Activated CD4-positive, alpha-beta memory T cell treated with anti-CD3 and anti-CD28 coated beads, Interleukin-2, amount 10 ng/mL, durations not matched to agents 7 days and 5 days (primary cell): Measurements from ENCODE around the gene S100A14. TPM values are rescaled to one million over a fixed set of nuclear protein-coding genes. Genes with fewer than 3 reads are reported as not detected.
A peak's percentile ranks its signal among the peaks of the same experiment; 100 is the strongest.

Experiments
- CTCF ChIA-PET: fragments of 350-600 bp; sonication (Branson Sonifier 250); formaldehyde crosslinking; loops from one replicate; lab custom pipeline; 2021; ENCODE audit warnings: antibody characterized with exemption, inconsistent platforms; lab: Charles Lee
- POLR2A ChIA-PET: fragments of 350-600 bp; sonication (Branson Sonifier 250); formaldehyde crosslinking; loops from one replicate; lab custom pipeline; 2021; ENCODE audit warnings: antibody characterized with exemption; lab: Charles Lee
- DNase-seq: peaks from one replicate; pipeline ENCODE4 v3.0.0-alpha.2; 2020
- H3K27ac Mint-ChIP-seq: one replicate; pipeline ENCODE4 v1.8.0; 2021; ENCODE audit warnings: mild to moderate bottlenecking, mixed read lengths
- H3K27me3 Mint-ChIP-seq: one replicate; pipeline ENCODE4 v1.8.0; 2021; ENCODE audit warnings: mixed read lengths
- H3K36me3 Mint-ChIP-seq: one replicate; pipeline ENCODE4 v1.8.0; 2021; ENCODE audit warnings: low read depth, mixed read lengths
- H3K4me1 Mint-ChIP-seq: one replicate; pipeline ENCODE4 v1.8.0; 2021; ENCODE audit warnings: mixed read lengths
- H3K4me3 Mint-ChIP-seq: one replicate; pipeline ENCODE4 v1.8.0; 2021; ENCODE audit warnings: mild to moderate bottlenecking, mixed read lengths
- H3K9me3 Mint-ChIP-seq: one replicate; pipeline ENCODE4 v1.8.0; 2021; ENCODE audit warnings: mixed read lengths
- total RNA-seq, 2 experiments: library from RNA; stranded (reverse); gene quantifications; one replicate each; pipeline ENCODE4 v1.2.3, GENCODE V29; 2021

S100A14 gene
- total RNA-seq = not detected

GRCh38 chr1:153616144-153616916, at the start of gene S100A14:
Gene S100A14 (minus strand): TSS chr1:153616325. CDS start chr1:153615858, 467 bp downstream.
- Mint-ChIP-seq H3K4me3 (no peak within 1 kb of the TSS), H3K27me3 (no peaks in the 10 kb centered on the region), H3K36me3 (no peaks in the 10 kb centered on the region), H3K4me1 (peaks cover 4% of the 10 kb centered on the region), H3K27ac (no peak within 1 kb of the TSS), H3K9me3 (no peaks in the 10 kb centered on the region)
- ChIA-PET CTCF (interaction anchor here (1.1 to 7.1 kb wide), 12 partner anchors 9 to 263 kb away, joined by 3 to 104 read pairs (median 6); partner anchors contain the start of genes S100A13, S100A4 and S100A5), POLR2A (interaction anchor here (0.9 to 4.0 kb wide), 3 partner anchors 17 to 106 kb away, joined by 3 to 14 read pairs (median 4); partner anchors contain the start of genes CHTOP and S100A6)
- no peak for DNase-seq

DNA sequence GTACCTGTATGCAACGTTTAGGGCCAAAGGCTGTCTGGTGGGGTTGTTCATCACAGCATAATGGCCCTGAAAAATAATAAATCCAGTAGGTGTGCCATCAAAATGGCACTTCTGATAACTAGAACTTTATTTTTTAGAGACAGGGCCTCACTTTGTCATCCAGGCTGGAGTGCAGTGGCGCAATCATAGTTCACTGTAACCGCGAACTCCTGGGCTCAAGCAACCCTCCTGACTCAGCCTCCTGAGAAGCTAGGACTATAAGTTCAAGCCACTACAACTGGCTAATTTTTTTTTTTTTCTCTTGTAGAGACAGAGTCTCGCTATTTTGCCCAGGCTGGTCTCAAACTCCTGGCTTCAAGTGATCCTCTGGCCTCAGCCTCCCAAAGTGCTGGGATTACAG, 47.1 kb upstream of the S100A14 start:
- H3K9me3 Mint-ChIP-seq = no peaks in the 10 kb centered on the region
- H3K4me1 Mint-ChIP-seq = peaks cover 31% of the 10 kb centered on the region
- ChIA-PET CTCF (no interaction called here), POLR2A (interaction anchor here (1.1 to 2.5 kb wide), 2 partner anchors 29 to 30 kb away, joined by 3 to 9 read pairs; partner anchors contain the start of gene CHTOP)
- DNase-seq = no peak
- H3K36me3 Mint-ChIP-seq = peaks cover 79% of the 10 kb centered on the region
- no peaks in the 10 kb centered on the region for H3K27me3 Mint-ChIP-seq
- no peak overlapping the region for H3K27ac Mint-ChIP-seq
- H3K4me3 Mint-ChIP-seq = no peak overlapping the region

DNA sequence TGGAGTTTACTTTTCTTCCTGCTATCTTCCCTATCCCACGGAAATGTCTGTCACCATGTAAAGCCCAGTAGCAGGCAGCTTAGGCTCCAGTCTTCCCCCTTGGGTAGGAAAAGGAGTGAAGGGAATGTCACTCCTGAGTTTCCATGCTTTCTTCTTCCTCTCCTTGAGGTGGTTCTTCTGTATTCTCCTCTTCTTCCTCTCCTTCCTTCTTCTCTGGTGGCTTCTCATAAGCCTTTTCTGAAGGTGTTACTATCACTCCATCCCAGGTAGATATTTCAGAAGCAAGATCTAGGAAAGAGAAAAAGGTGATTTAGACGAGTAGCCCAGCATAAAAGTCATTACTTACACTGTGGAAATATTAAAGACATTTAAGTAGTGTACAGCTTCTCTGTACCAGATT, 46.1 kb upstream of the S100A14 start:
- peaks cover 24% of the 10 kb centered on the region for H3K4me1 Mint-ChIP-seq
- no peaks in the 10 kb centered on the region for H3K9me3 Mint-ChIP-seq
- DNase-seq = no peak
- H3K36me3 Mint-ChIP-seq = peaks cover 70% of the 10 kb centered on the region
- H3K27me3 Mint-ChIP-seq = no peaks in the 10 kb centered on the region
- ChIA-PET CTCF (no interaction called here), POLR2A (interaction anchor here (1.1 to 2.3 kb wide), 2 partner anchors 13 to 29 kb away, joined by 3 to 7 read pairs; partner anchors contain the start of gene CHTOP)
- no peak overlapping the region for H3K4me3 Mint-ChIP-seq
- no peak overlapping the region for H3K27ac Mint-ChIP-seq

DNA sequence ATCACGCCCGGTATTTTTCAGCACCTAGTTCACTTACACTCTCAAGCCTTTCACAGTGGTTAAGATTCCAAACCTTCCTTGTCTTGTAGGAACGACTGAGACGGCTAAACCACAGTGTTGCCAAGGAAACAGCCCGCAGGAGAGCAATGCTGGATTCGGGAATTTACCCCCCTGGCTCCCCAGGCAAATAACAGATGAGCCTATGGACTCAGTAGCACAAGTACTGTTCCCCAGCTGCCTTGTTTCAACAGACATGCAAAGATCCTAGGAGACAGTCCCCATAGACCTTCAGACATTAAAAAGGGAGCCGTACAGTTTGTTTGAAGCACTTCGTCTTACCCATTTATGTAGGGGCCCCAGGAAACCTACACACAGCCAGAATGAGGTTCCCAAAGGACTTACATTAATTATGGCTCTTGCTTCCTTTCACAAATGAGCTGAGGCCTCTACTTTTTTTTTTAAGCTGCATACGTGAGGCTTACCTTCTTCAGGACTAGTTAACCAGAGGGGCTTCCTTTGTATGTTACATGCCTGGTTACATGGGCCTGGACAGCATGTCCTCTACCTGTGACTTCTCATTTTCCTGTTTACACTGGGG, 45.1 kb upstream of the S100A14 start:
- Mint-ChIP-seq H3K4me1 (peaks cover 23% of the 10 kb centered on the region), H3K9me3 (no peaks in the 10 kb centered on the region), H3K27ac (no peak overlapping the region), H3K27me3 (no peaks in the 10 kb centered on the region), H3K4me3 (no peak overlapping the region), H3K36me3 (peaks cover 59% of the 10 kb centered on the region)
- POLR2A ChIA-PET = interaction anchor here (1.2 to 4.1 kb wide), 4 partner anchors 10 to 27 kb away, joined by 3 to 32 read pairs (median 6); partner anchors contain the start of genes CHTOP and ILF2
- no peak for DNase-seq
- CTCF ChIA-PET = no interaction called here

DNA sequence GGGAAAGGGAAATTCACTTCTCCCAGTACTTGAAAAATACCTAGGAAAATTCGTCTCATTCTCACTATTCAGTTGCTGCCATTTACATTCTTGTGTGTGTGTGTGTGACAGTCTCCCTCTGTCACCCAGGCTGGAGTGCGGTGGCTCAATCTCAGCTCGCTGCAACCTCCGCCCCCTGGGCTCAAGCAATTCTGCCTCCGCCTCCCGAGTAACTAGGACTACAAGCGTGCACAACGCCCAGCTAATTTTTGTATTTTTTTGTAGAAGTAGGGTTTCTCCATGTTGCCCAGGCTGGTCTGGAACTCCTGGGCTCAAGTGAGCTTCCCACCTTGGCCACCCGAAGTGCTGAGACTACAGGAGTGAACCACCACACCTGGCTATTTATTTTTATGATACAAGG, 43.5 kb upstream of the S100A14 start:
- peak overlapping the region; percentile 95 for H3K4me3 Mint-ChIP-seq
- H3K36me3 Mint-ChIP-seq = peaks cover 44% of the 10 kb centered on the region
- H3K9me3 Mint-ChIP-seq = no peaks in the 10 kb centered on the region
- CTCF ChIA-PET = interaction anchor here (1.3 to 1.4 kb wide), 3 partner anchors 11 to 327 kb away, joined by 3 to 7 read pairs (median 4); partner anchors contain the start of genes CHTOP and RAB13
- H3K27ac Mint-ChIP-seq = peak overlapping the region; percentile 90
- POLR2A ChIA-PET = interaction anchor here (0.9 to 4.1 kb wide), 10 partner anchors 8 to 116 kb away, joined by 4 to 32 read pairs (median 6); partner anchors contain the start of genes CHTOP, ILF2 and SLC27A3
- H3K27me3 Mint-ChIP-seq = no peaks in the 10 kb centered on the region
- H3K4me1 Mint-ChIP-seq = peaks cover 24% of the 10 kb centered on the region
- no peak for DNase-seq

- peaks cover 24% of the 10 kb centered on the region for H3K4me1 Mint-ChIP-seq
- peaks cover 39% of the 10 kb centered on the region for H3K36me3 Mint-ChIP-seq
- ChIA-PET CTCF (interaction anchor here (1.3 to 1.4 kb wide), 4 partner anchors 11 to 327 kb away, joined by 3 to 7 read pairs (median 4); partner anchors contain the start of genes CHTOP, ILF2 and RAB13), POLR2A (interaction anchor here (0.9 to 4.1 kb wide), 12 partner anchors 8 to 264 kb away, joined by 4 to 32 read pairs (median 5); partner anchors contain the start of genes CHTOP, GATAD2B, ILF2 and SLC27A3)
- H3K27ac Mint-ChIP-seq = peak overlapping the region; percentile 90
- DNase-seq = no peak
- no peaks in the 10 kb centered on the region for H3K27me3 Mint-ChIP-seq
- peak overlapping the region; percentile 95 for H3K4me3 Mint-ChIP-seq
- H3K9me3 Mint-ChIP-seq = no peaks in the 10 kb centered on the region
Measured at GRCh38 chr1:153659175-153659534, 43.0 kb upstream of the S100A14 start.

DNA sequence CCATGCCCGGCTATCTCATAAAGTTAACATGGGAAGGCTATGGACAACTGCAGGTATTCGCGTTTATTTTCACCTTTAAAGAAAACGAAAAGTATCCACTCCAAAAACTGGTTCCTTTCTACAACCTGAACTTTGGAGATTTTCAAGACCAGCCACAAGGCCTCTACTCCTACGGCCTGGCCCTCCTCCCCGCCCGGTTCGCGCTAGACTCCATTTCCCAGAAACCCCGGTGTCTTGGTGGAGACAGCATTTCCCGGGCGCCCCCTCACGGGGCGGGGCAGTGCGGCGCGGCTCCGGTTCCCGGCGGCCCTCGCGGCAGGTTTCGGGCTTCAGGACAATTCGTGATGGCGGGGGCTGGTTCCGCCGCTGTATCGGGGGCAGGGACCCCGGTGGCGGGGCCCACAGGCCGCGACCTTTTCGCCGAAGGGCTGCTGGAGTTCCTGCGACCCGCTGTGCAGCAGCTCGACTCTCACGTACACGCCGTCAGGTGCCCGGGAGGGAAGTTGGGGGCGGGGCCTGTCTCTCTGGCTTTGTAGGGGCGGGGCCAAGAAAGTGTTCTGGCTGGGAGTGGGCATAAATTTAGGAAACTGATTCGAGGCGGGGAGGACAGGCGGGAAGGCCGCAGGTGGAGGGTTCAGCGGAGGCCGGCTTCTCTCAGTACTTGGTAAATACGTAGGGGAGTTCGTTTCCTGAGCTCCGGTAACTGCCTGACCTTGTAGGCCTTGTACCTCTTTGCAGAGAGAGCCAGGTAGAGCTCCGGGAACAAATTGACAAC, 42.5 kb upstream of the S100A14 start, which contains the start of gene SNAPIN:
Gene SNAPIN, plus strand, starts transcription at position 304 of the 775 bp plus-strand sequence. Its CDS starts 41 bp downstream, at position 345.
- no peaks in the 10 kb centered on the region for H3K9me3 Mint-ChIP-seq
- no peaks in the 10 kb centered on the region for H3K27me3 Mint-ChIP-seq
- DNase-seq = peak; percentile 93
- ChIA-PET CTCF (interaction anchor here (1.3 to 1.4 kb wide), 4 partner anchors 10 to 328 kb away, joined by 3 to 7 read pairs (median 4); partner anchors contain the start of genes CHTOP, ILF2 and RAB13), POLR2A (interaction anchor here (0.9 to 4.1 kb wide), 11 partner anchors 9 to 265 kb away, joined by 4 to 32 read pairs (median 5); partner anchors contain the start of genes CHTOP, GATAD2B, ILF2 and SLC27A3)
- H3K4me3 Mint-ChIP-seq = peak within 1 kb of the TSS; percentile 95
- H3K36me3 Mint-ChIP-seq = peaks cover 34% of the 10 kb centered on the region
- H3K27ac Mint-ChIP-seq = peak within 1 kb of the TSS; percentile 90
- peaks cover 24% of the 10 kb centered on the region for H3K4me1 Mint-ChIP-seq

DNA sequence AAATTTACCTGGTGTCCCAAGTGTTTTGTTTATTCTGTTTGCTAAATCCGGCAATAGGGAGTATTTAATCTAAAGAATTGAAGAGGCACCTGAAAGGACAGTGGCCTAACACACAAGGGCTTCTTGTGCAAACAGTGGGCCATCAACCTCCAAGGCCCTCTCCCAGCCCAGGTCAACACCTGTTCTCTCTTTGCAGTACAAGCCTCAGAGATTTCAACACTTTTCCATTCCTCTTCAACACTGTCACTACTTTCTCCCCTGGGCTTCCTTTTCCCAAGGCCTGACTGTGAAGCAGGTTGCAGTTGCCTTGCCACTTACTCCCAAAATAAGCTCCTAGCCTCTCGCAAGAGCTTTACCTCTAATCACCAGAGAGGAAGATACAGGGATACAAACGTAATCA, 39.2 kb upstream of the S100A14 start:
- no peaks in the 10 kb centered on the region for H3K9me3 Mint-ChIP-seq
- H3K4me3 Mint-ChIP-seq = no peak overlapping the region
- H3K27ac Mint-ChIP-seq = no peak overlapping the region
- no peaks in the 10 kb centered on the region for H3K27me3 Mint-ChIP-seq
- H3K4me1 Mint-ChIP-seq = peaks cover 15% of the 10 kb centered on the region
- POLR2A ChIA-PET = interaction anchor here (1.1 kb wide), 1 partner anchor 10 kb away, joined by 4 read pairs; no protein-coding TSS in a partner anchor
- peaks cover 5% of the 10 kb centered on the region for H3K36me3 Mint-ChIP-seq
- no peak for DNase-seq
- CTCF ChIA-PET = no interaction called here

GRCh38 chr1:153652805-153653500, 36.8 kb upstream of the S100A14 start:
- H3K4me3 Mint-ChIP-seq = no peak overlapping the region
- no peak for DNase-seq
- H3K9me3 Mint-ChIP-seq = no peaks in the 10 kb centered on the region
- ChIA-PET POLR2A (interaction anchor here (0.9 to 3.3 kb wide), 4 partner anchors 12 to 18 kb away, joined by 3 to 16 read pairs (median 5); no protein-coding TSS in a partner anchor), CTCF (no interaction called here)
- no peaks in the 10 kb centered on the region for H3K27me3 Mint-ChIP-seq
- no peaks in the 10 kb centered on the region for H3K36me3 Mint-ChIP-seq
- peaks cover 7% of the 10 kb centered on the region for H3K4me1 Mint-ChIP-seq
- no peak overlapping the region for H3K27ac Mint-ChIP-seq

DNA sequence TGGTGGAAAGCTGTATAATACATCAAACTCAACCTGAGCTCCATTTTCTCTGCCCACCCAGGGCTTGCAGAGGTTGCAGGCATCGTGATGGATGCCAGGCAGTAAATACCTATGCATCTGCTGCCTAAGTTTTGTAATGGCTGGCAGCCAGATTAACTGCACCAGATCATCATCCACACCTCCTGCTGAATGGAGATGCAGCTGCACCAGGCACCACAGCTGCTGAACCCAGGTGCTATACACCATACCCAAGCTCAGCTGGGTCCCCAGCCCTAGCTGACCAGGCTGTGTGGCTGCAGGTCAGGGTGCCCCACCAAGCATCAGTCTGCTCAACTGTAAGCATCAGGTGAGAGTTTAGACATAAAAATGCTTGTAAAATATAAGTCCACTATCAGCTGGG, 35.6 kb upstream of the S100A14 start:
- ChIA-PET POLR2A (interaction anchor here (1.2 to 3.3 kb wide), 4 partner anchors 11 to 18 kb away, joined by 3 to 16 read pairs (median 5); no protein-coding TSS in a partner anchor), CTCF (interaction anchor here (0.7 to 0.9 kb wide), 2 partner anchors 79 to 143 kb away, joined by 4 read pairs; no protein-coding TSS in a partner anchor)
- H3K36me3 Mint-ChIP-seq = peaks cover 6% of the 10 kb centered on the region
- peaks cover 7% of the 10 kb centered on the region for H3K4me1 Mint-ChIP-seq
- DNase-seq = no peak
- H3K4me3 Mint-ChIP-seq = no peak overlapping the region
- no peaks in the 10 kb centered on the region for H3K27me3 Mint-ChIP-seq
- H3K9me3 Mint-ChIP-seq = no peaks in the 10 kb centered on the region
- no peak overlapping the region for H3K27ac Mint-ChIP-seq

GRCh38 chr1:153649863-153650235, 33.7 kb upstream of the S100A14 start:
- Mint-ChIP-seq H3K27me3 (no peaks in the 10 kb centered on the region), H3K27ac (no peak overlapping the region), H3K36me3 (peaks cover 25% of the 10 kb centered on the region), H3K4me3 (no peak overlapping the region), H3K9me3 (no peaks in the 10 kb centered on the region), H3K4me1 (peaks cover 20% of the 10 kb centered on the region)
- ChIA-PET CTCF (interaction anchor here (1.4 kb wide), 1 partner anchor 139 kb away, joined by 6 read pairs; no protein-coding TSS in a partner anchor), POLR2A (interaction anchor here (0.6 to 2.8 kb wide), 5 partner anchors 9 to 21 kb away, joined by 3 to 26 read pairs (median 7); partner anchors contain the start of gene CHTOP)
- no peak for DNase-seq
